Measurements from ENCODE around the gene PPP1R12B.

GRCh38 chr1:202531472-202531811 is 182.9 kb downstream of the PPP1R12B start:
- TF ChIP-seq CTCF (IDR thresholded peaks at IDR 0.05) (no peak), POLR2A (IDR thresholded peaks at IDR 0.05) (no peak)

Measured in uterus (tissue), 2 donors.